Measurements from ENCODE around the gene CAVIN2.

Gene CAVIN2

DNA sequence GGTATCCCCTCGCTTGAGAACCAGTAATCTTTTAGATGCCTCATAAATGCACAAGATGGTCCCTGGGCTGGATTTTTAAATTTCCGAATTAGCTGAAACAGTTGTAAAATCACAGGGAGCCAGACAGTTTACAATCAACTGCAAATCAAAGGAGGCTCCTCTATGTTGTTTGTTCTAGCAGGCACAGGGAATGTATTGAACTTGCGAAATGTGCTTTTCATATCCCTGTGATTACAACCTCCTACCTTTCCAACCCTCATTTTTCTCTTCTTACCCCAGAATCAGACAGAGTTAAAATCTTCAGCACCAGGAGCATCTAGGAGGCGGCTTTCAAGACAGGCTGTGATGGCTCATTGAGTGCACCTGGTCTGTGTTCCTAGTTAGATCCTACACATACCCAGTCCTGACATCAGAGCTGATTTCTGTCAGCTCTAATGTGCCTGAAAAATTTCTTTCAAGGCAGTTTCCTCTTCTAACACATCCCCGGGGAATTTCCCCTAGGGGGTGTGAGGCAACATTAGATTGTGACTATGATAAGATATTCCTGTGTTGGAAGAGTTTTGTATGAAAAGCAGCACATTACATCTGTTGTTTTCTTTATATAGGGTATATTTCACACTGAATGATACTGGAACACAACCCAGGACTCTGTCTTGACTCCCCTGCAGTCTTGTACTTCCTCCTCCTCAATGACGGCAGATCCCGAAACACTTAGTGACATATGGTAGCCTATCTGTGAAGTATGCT is 17.9 kb upstream of the CAVIN2 start:
- DNase-seq, result no peak

DNA sequence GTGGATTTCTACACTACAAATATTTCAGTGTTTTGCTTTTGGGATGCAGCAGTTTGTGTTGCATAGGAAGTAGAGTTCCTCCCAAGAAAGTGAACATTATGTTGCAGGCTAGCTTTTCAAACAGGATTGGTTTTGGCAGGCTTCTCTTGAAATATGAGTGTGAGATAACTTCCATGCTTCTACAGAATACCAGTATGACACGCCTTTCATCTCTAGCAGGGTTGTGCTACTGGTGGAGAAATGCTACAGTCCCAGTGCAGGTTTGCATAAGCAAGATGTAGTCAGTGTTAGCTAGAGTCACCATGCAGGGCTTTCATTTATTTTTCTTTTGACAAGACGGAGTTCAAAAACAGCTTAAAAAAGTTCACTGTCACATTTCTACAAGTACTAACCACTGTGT is 17.1 kb upstream of the CAVIN2 start:
- no peak for DNase-seq

- DNase-seq, result no peak
These were observed 15.4 kb upstream of the CAVIN2 start for GRCh38 chr2:191862156-191862775.

- no peak for DNase-seq
These were observed 14.0 kb upstream of the CAVIN2 start for GRCh38 chr2:191860760-191861466.

GRCh38 chr2:191859681-191860080 is 12.8 kb upstream of the CAVIN2 start:
- DNase-seq, result no peak

DNA sequence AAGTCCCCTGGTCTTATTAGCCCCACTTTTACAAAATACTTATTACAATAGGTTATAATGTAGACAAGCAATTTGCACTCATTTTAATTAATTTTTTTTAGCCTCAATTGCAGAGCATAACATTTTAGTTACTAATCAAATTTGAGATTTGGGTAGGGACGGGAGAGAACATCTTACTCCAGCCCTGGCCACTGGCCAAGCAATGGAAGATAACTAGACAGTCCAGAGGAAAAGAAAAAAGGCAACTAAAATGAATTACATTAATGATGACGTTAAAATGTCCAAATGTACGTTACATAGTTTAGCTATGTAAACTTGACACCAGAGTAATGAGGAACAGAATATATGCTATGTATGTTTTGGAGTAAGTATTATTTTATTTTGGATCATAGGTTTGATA is 11.0 kb upstream of the CAVIN2 start:
- DNase-seq, result no peak

DNA sequence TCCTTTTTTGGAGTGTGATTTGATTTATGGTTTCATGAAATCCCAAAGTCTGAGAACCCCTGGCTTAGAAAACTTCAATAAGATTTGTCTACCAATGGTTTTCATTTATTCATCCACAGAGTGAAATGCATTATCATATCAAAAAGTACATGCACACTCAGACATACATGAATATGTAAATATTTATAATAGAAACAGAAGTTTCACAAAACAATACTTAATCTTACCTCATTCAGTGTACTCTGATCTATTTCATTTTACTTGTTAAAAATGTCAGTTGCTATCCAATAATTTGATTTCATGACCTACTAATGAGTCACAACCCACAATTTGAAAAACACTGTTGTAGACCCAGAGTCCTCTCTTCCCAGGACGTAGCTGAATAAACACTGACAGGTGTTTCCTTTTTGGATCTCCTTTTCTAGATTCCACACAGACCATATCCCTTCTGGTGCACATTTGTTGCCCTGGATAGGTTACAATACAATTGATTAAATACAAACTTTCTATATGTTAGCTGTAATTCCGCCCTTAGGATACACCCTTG is 10.4 kb upstream of the CAVIN2 start:
- DNase-seq, result no peak

DNA sequence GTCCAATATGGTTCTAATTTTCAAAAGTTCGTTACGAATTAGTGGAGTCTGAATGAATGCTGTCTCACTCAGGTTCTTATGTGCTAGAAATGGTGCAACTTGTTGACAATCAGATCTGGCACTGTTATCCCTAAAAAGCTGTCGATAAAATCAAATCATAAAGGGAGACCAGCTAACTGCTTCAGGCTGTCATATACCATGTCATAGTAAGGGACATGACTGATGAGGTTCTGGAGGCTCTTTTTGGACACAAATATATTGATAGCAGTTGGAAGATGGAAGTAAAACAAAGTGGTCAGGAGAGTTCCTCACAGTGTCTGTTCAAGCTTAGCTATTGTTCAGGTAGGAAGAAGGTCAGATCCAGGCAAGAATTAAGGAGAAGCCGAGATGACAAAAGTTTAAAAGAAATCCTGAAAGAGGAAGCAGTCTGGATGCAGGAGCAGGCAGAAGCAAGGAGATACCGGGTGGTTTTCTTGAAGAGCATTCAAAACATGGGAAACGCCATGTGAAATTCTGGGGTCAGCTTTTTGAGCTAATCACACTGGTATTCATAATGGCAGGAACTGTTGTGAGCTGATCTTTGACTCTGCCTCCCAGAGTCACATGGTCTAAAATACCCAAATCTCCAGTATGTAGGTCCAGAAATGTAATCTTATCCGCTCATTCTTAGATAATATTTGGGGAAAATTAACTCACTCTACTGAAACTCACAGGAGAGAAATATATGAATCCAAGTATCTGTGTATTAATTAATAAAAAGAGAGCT is 9.4 kb upstream of the CAVIN2 start:
- DNase-seq, result no peak

DNA sequence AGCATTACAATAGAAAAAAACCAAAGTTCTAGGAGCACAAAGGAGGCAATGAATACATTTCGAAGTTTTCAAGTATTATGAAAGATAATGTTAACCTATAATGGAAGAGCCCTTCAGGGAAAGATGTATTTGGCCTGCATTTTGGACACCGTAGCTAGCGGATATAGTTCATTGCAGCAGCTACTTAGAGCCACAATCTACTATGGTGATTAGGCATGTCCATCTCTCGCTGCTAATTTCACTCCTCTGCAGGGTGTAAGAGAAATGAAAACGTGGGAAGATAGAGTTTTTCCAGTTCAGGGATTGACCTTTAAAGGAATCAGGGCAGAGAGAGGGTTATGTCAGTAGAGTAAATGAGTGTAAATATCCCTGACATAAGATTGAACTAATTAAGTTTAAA is 8.5 kb upstream of the CAVIN2 start:
- DNase-seq, result no peak

DNA sequence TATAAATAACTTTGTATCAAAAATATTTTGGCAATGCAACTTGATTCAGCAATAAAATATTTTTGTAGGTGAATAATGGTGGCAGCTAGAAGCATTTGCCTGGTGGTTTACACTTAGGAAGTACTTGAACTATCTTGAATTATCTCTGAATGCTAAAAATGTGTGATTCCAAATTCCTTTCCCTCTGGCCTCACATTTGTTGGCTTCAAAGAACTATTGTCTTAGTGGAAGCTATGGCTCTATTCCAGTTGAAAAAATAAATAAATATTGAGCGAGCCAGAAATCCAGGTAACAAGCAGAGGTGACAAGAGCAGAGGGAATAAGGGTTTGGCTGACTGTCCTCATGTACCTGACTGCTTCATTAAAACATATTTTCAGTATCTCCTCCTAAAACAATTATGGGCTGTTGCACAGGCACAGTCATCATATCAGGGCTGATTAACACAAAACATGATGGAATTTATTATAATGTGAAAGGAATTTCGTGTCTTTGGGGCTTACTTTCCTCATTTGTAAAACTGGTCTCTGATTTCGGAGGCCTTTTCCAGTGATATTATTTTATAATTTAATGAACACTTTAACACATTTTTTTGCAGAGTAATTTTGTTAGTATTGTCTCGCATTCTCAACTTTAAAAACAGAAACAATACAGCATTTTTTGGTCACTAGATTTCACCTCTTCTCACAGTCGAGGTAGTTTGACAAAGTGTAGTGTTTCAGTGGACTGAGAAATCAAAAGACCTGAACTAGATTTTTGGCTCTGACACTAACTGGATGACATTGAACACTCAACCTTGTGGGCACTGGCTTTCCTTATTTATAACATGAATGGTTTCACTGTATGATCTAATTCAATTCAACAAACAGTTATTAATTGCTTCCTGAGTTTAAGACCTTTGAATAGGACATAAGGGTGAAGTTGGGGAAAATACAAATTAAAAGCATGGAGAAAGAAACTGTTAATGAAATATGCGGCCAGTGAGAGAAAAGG is 7.8 kb upstream of the CAVIN2 start:
- DNase-seq, result no peak

- no peak for DNase-seq
These were observed 7.0 kb upstream of the CAVIN2 start for GRCh38 chr2:191853843-191854242.

DNA sequence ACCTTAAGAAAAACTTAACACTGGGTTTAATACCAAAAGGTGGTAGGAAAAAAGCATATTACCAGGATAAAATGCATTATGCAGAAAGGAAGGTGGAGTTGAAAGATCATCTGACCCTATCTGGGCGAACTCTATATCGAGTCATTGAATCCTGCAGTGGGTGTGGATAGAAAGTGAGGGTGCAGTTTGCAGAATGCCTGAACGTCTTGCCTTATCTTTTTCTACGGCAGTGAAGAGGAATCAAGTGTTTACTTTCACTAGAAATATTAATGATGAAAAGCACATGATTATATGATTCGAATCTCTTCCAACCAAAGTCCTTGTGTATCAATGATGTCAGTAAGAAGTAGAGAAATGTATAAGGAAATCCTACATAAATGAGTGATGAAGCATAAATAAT is 4.3 kb upstream of the CAVIN2 start:
- DNase-seq, result no peak

GRCh38 chr2:191848771-191849767 is 2.2 kb upstream of the CAVIN2 start:
- no peak for DNase-seq

DNA sequence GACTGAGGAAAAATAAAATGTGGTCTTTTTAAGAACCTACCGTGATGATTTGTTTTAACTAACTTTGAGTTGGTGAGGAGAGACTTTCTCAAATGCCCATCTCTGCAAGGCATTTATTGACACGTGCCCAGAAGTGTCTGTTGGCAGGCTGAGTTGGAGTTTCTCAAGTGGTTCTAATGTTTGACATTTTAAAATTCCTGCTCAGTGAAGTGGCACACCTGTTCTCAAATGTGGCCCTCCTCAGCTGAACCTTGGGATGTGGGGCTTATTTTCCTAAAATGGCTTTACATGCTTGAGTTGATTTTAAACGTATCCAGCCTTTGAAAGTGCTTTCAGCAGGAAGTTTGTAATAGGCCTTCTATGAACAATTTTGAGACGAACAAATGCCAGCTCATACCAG is 876 bp upstream of the CAVIN2 start:
- no peak for DNase-seq

DNA sequence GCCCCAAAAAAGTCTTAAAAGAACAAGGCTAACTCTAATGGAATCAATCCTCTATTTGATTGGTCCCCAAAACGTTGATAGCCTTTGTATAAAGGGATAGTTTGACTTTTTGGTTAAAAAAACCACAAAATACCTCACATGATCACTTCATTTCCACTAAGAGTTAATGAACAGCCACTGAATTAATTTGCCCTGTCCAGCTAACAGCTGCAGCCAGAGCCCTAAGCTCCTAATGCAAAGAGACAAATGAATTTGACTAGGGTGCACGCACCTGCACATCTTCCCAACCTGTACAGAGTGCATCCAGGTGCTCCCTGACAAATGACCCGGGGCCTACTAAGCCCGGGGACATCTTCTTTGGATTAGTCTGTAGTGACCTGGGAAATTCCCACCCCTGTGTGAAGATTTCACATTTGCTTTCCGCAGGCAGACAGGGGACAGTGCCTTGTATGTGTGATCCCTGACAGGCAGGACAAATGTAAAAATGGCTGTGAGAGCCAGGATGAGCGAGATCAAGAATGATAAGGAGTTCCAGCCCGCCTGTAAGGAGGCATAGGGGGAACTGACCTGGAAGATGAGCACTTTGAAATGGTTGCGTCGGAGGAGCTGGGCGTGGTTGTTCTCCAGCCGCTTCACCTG is 893 bp downstream of the CAVIN2 start:
- DNase-seq, result no peak

GRCh38 chr2:191845248-191845715 is 1.6 kb downstream of the CAVIN2 start:
- no peak for DNase-seq

DNA sequence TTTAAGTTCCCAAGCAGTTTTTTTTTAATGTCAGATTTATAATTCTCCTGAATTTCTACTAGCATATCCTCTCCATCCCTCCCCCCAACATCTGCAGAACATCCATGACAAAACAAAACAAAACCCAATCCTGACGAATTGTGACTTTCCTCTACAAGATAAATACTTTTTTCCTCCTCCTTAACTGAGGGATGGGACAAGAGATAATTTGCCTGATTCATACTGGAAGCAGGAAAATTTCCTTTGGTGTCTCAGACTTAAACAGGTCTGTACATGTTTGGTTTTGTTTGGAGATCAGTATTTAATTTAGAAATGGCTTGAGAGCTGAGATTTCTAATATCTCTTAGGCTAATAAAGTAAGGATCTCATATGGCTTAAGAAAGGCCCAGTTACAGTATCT is 2.2 kb downstream of the CAVIN2 start:
- no peak for DNase-seq

DNA sequence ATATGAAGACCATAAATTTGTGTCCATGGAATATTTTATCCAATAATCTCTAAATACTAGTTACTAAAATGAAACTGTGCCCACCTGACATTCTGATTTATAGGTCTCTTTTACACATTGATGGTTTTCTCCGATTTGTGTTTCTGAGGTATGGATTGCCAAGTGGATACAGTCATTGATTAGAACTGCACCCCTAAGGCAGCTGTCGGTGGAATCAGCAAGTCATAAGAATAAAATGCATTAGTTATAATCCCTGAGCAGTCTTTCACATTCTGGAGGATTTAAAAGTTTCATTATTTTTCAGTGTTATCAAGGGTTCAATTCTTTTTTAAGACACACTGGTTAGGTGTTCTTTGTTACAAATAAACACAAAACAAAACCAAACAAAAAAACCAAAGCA is 6.0 kb downstream of the CAVIN2 start:
- no peak for DNase-seq

DNA sequence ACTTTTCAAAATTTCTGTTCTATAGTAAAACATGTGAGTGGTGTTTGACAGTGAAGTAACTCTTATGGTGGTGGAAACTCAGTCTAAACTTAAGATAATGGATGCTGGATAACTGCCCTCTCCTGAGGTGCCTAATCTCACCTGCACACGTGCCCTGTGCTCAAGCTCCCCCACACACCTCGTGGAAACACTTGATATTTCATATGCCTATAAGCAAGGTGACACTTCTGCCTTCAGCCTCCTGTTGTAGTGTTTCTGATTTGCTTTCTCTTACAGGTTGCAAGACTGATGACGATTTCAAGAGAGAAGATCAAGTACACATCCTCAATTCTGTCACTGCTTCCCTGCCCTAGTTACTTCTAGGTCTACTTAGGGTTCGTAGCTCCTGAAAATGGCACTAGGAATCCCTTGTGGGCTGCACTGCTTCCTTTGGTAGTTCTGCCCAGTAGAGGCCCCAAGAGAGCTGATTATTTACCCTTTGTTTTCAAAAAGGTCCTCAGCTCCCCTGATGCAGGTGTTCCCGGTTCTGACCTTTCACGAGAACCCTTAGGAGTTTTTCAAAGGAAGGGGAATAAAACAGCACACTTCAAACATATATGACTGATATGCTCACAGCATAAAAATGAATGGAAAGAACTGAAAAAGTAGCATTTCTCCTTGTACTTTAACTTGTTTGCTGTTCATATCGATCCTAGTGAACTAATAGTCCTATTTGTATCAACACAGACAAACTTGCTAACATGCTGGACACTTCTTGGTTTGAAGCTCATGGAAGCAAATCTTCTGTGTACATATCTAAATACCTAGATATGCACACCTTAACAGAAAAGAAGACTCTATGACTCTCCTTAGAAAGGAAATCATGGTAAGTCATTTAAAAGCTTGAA is 6.7 kb downstream of the CAVIN2 start:
- DNase-seq, result no peak

Measured in activated gamma-delta T cell (primary cell).